AG04449 (cell line): ENCODE measurements around the gene MKX.

Source experiments
- CTCF ChIA-PET: fragments of 350-600 bp; formaldehyde crosslinking; extraction: SDS; loops from one replicate; lab custom pipeline; 2021; ENCODE audit warnings: antibody characterized with exemption; lab: Yijun Ruan, JAX
- POLR2A ChIA-PET: fragments of 400-600, 350-600 bp; formaldehyde crosslinking; extraction: SDS; loops from one replicate; lab custom pipeline; 2020; ENCODE audit warnings: antibody characterized with exemption, inconsistent platforms; lab: Yijun Ruan, JAX
- DNase-seq: peaks from one replicate; pipeline ENCODE4 v3.0.0-alpha.2; 2010; ENCODE audit warnings: low read depth, low spot score
- H3K4me3 ChIP-seq: 2 replicates; pipeline ENCODE4 v1.5.1; 2011; ENCODE audit warnings: low read depth, mild to moderate bottlenecking, control low read depth, low read length
- TF ChIP-seq, protein P1 (sequence below): IDR thresholded peaks from one replicate; pipeline ENCODE4 v1.5.1; 2011; ENCODE audit warnings: mild to moderate bottlenecking, moderate library complexity, low read length, control low read depth, inconsistent platforms; ENCODE audit not compliant: insufficient read depth; ENCODE audit errors: missing control alignments

Gene MKX

DNA sequence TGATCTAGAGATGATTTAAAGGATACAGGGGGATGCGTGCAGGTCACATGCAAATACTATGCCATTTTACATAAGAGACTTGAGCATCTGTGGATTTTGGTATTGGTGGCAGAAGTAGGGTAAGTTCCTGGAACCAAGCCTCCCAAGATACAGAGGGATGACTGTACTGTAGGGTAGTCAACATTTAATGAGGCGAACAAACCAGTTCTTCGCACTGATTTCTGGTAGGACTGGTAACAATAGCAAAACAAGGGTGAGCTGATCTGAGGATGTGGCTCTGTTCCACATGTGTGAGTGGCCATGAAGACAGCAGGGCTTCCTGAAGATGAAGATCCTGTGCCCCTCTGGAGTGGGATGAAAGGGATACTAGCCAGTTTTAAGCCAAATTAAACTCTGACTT is 36.3 kb downstream of the MKX start:
- CTCF ChIA-PET: interaction anchor here (1.7 kb wide), 1 partner anchor 10 kb away, joined by 4 read pairs; no protein-coding TSS in a partner anchor
- no peak overlapping the region for H3K4me3 ChIP-seq
- POLR2A ChIA-PET: no interaction called here
- no peak for DNase-seq
- TF ChIP-seq, protein P1, sequence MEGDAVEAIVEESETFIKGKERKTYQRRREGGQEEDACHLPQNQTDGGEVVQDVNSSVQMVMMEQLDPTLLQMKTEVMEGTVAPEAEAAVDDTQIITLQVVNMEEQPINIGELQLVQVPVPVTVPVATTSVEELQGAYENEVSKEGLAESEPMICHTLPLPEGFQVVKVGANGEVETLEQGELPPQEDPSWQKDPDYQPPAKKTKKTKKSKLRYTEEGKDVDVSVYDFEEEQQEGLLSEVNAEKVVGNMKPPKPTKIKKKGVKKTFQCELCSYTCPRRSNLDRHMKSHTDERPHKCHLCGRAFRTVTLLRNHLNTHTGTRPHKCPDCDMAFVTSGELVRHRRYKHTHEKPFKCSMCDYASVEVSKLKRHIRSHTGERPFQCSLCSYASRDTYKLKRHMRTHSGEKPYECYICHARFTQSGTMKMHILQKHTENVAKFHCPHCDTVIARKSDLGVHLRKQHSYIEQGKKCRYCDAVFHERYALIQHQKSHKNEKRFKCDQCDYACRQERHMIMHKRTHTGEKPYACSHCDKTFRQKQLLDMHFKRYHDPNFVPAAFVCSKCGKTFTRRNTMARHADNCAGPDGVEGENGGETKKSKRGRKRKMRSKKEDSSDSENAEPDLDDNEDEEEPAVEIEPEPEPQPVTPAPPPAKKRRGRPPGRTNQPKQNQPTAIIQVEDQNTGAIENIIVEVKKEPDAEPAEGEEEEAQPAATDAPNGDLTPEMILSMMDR: no peak

DNA sequence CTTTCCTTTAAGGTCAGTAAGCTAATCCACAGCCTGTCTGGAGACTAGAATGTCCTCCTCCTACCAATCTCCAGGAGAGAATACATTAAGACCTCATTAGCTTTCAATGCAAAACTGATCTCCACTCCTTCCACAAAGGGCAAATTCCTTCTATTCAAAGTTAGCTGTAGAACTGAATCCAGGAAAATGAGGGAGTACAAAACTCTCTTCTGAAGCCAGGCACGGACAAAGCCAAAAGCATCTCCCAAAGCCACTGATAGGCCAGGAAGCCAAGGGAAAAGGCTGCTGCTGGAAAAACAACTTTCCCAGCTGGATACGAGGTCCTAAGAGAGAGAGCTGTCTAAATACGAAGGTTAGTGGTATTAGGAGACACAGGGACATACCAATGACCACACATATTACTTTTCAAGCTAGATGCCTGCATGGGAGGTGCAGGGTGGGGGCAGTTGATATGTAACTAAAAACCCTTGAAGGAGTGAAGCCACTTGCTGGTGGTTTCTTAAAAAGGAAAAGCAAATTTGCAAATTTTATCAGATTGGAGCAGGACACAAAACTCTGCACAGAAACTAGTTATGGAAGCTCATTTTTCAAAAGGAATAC is 43.6 kb downstream of the MKX start:
- ChIA-PET POLR2A (no interaction called here), CTCF (interaction anchor here (1.2 kb wide), 1 partner anchor 143 kb away, joined by 4 read pairs; no protein-coding TSS in a partner anchor)
- no peak overlapping the region for H3K4me3 ChIP-seq
- TF ChIP-seq, protein P1: no peak
- DNase-seq: no peak

DNA sequence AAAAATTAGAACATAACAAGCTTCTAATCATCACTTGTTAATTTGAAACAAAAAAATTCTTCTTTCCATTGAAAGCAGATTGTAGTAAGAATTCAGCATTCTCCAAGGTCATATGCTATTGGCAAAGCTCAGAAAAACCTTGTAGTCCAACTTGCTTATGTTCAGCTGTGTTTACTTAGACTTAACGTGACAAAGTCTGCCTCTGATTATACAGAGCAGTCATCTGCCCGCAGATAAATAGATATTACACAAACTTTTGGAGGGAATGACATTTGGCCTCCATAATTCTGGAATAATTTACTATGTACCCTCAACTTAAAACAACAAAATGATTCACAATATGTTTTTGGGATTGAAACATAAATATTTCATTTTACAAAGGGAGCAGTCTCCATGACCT is 45.8 kb downstream of the MKX start:
- DNase-seq: no peak
- no peak overlapping the region for H3K4me3 ChIP-seq
- TF ChIP-seq, protein P1: no peak
- CTCF ChIA-PET: interaction anchor here (0.9 to 1.4 kb wide), 3 partner anchors 10 to 23 kb away, joined by 4 to 5 read pairs (median 5); no protein-coding TSS in a partner anchor
- POLR2A ChIA-PET: no interaction called here

DNA sequence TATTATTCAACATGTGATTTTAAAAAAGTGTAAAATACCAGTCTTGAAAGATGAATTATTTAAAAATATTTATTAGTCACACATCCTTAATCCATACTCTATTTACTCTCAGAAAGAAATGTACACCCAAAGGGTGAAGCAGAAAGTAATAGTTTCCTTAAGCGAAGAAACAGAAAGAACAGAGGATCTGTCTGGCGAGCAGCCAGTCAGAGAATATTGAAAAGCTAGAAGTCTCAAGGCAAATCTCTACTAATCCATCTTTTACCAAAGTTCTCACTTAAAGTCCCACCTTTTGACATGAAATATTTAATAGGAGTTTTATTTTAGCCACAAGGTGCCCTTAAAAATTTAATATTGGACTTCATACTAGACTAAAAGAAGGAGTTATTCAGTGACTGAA is 46.7 kb downstream of the MKX start:
- TF ChIP-seq, protein P1: no peak
- ChIA-PET POLR2A (no interaction called here), CTCF (interaction anchor here (0.8 to 1.4 kb wide), 4 partner anchors 11 to 43 kb away, joined by 3 to 5 read pairs (median 4); no protein-coding TSS in a partner anchor)
- no peak for DNase-seq
- no peak overlapping the region for H3K4me3 ChIP-seq

DNA sequence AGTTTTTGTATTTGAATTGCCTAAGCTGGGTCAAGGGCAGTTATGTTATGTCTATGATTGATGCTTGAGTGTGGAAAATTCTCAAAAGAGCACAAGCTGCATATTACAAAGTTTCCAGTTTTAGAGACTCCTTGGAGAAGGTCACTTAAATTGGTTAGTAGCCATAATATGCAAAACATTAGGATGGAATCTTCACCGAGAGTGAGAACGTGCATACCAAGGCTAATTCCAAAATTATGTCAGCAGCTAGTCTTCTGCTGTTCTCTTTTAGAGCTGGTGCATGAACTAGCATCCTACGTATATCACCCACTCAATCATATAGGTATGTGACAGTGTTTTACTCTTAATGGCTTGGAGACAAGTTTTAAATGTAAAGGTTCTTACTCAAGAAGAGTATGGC is 49.2 kb downstream of the MKX start:
- CTCF ChIA-PET: interaction anchor here (1.1 to 1.9 kb wide), 2 partner anchors 22 to 45 kb away, joined by 3 to 4 read pairs; no protein-coding TSS in a partner anchor
- TF ChIP-seq, protein P1: no peak
- H3K4me3 ChIP-seq: no peak overlapping the region
- POLR2A ChIA-PET: no interaction called here
- DNase-seq: no peak

DNA sequence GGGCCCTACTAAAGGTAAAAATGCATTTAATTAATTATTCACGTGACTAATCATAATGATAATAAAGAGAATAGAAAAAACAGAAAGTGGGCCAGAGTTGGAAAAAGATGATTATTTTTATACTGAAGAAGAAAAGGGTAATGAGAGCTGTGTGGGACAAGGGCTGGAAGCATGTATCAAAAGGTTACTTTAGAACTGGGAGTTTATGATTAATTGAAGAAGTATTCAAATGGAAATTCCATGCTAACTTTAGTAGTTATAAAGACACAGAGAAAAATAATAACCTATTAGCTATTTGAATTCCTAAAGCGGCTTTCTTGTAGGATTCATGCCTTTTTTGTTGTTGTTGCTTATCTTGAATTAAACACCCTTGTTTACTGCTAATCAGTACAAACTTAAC is 49.9 kb downstream of the MKX start:
- TF ChIP-seq, protein P1: no peak
- ChIA-PET POLR2A (interaction anchor here (0.6 kb wide), 1 partner anchor 18 kb away, joined by 3 read pairs; no protein-coding TSS in a partner anchor), CTCF (interaction anchor here (0.7 to 1.9 kb wide), 4 partner anchors 9 to 137 kb away, joined by 3 to 4 read pairs (median 4); no protein-coding TSS in a partner anchor)
- DNase-seq: no peak
- no peak overlapping the region for H3K4me3 ChIP-seq
